H9 (cell line): Measurements from ENCODE around the gene MYLK. TPM values are rescaled to one million over a fixed set of nuclear protein-coding genes. Genes with fewer than 3 reads are reported as not detected.

Experiments
- DNase-seq: peaks from one replicate; pipeline ENCODE4 v3.0.0-alpha.2; 2017
- H2AFZ ChIP-seq: one replicate; pipeline ENCODE4 v1.6.1; 2013; ENCODE audit warnings: mild to moderate bottlenecking, low read length, control low read depth, moderate library complexity
- H2AK5ac ChIP-seq: 2 replicates; pipeline ENCODE4 v1.6.1; 2013; ENCODE audit warnings: low read length, control low read depth, mixed read lengths; ENCODE audit not compliant: insufficient read length
- H2BK120ac ChIP-seq: one replicate; pipeline ENCODE4 v1.6.1; 2013; ENCODE audit warnings: low read depth, mild to moderate bottlenecking, low read length, control low read depth, inconsistent platforms; ENCODE audit not compliant: poor library complexity, severe bottlenecking
- H2BK12ac ChIP-seq: 2 replicates; pipeline ENCODE4 v1.6.1; 2013; ENCODE audit warnings: low read length, control low read depth, mixed read lengths, low read depth; ENCODE audit not compliant: insufficient read length
- H2BK15ac ChIP-seq: 2 replicates; pipeline ENCODE4 v1.6.1; 2013; ENCODE audit warnings: low read depth, low read length, control low read depth
- H2BK20ac ChIP-seq: one replicate; pipeline ENCODE4 v1.6.1; 2013; ENCODE audit warnings: low read depth, mild to moderate bottlenecking, low read length, control low read depth, inconsistent platforms; ENCODE audit not compliant: poor library complexity, severe bottlenecking
- H2BK5ac ChIP-seq: 2 replicates; pipeline ENCODE4 v1.6.1; 2013; ENCODE audit warnings: low read length, control low read depth, mixed read lengths; ENCODE audit not compliant: insufficient read length
- H3K14ac ChIP-seq: 2 replicates; pipeline ENCODE4 v1.6.1; 2013; ENCODE audit warnings: low read length, control low read depth; ENCODE audit not compliant: insufficient read depth
- H3K18ac ChIP-seq: 2 replicates; pipeline ENCODE4 v1.6.1; 2013; ENCODE audit warnings: low read depth, mild to moderate bottlenecking, mixed read lengths, low read length, control low read depth; ENCODE audit not compliant: insufficient read length
- H3K23ac ChIP-seq: 2 replicates; pipeline ENCODE4 v1.6.1; 2013; ENCODE audit warnings: low read length, control low read depth, mixed read lengths, low read depth; ENCODE audit not compliant: insufficient read length
- H3K23me2 ChIP-seq: 2 replicates; pipeline ENCODE4 v1.6.1; 2013; ENCODE audit warnings: low read depth, mild to moderate bottlenecking, mixed read lengths, low read length, control low read depth; ENCODE audit not compliant: insufficient read length, poor library complexity, severe bottlenecking
- H3K27ac ChIP-seq: 2 replicates; pipeline ENCODE4 v1.5.1; 2013; ENCODE audit warnings: low read length, control low read depth, mixed read lengths, low read depth; ENCODE audit not compliant: insufficient read length
- H3K27me3 ChIP-seq: 2 replicates; pipeline ENCODE4 v1.6.1; 2013; ENCODE audit warnings: low read length, control low read depth, inconsistent platforms; ENCODE audit not compliant: insufficient read depth
- H3K4ac ChIP-seq: 2 replicates; pipeline ENCODE4 v1.6.1; 2013; ENCODE audit warnings: low read depth, mild to moderate bottlenecking, control low read depth, inconsistent platforms, low read length, moderate library complexity
- H3K4me1 ChIP-seq: 2 replicates; pipeline ENCODE4 v1.6.1; 2013; ENCODE audit warnings: low read length, control low read depth, inconsistent platforms; ENCODE audit not compliant: insufficient read depth
- H3K4me2 ChIP-seq: 2 replicates; pipeline ENCODE4 v1.6.1; 2013; ENCODE audit warnings: low read length, control low read depth, mixed read lengths; ENCODE audit not compliant: insufficient read length, insufficient read depth
- H3K56ac ChIP-seq: 2 replicates; pipeline ENCODE4 v1.6.1; 2013; ENCODE audit warnings: low read depth, mild to moderate bottlenecking, mixed read lengths, low read length, control low read depth; ENCODE audit not compliant: insufficient read length
- H3K79me1 ChIP-seq: 2 replicates; pipeline ENCODE4 v1.6.1; 2013; ENCODE audit warnings: low read depth, mild to moderate bottlenecking, moderate library complexity, low read length, control low read depth, inconsistent platforms; ENCODE audit not compliant: insufficient read depth, poor library complexity, severe bottlenecking
- H3K79me2 ChIP-seq: 2 replicates; pipeline ENCODE4 v1.6.1; 2013; ENCODE audit warnings: low read length, control low read depth, inconsistent platforms; ENCODE audit not compliant: insufficient read depth
- H3K9ac ChIP-seq: 2 replicates; pipeline ENCODE4 v1.6.1; 2013; ENCODE audit warnings: low read length, control low read depth, mixed read lengths; ENCODE audit not compliant: insufficient read length; ENCODE audit errors: extremely low read depth
- H3K9me3 ChIP-seq: one replicate; pipeline ENCODE4 v1.6.1; 2013; ENCODE audit warnings: low read depth, low read length, inconsistent platforms; ENCODE audit not compliant: control insufficient read depth
- H3T11ph ChIP-seq: one replicate; pipeline ENCODE4 v1.6.1; 2013; ENCODE audit warnings: mild to moderate bottlenecking, low read length, control low read depth, inconsistent platforms
- H4K20me1 ChIP-seq: one replicate; pipeline ENCODE4 v1.6.1; 2013; ENCODE audit not compliant: control insufficient read depth, insufficient read length, insufficient read depth
- H4K5ac ChIP-seq: 2 replicates; pipeline ENCODE4 v1.6.1; 2013; ENCODE audit warnings: low read depth, mild to moderate bottlenecking, mixed read lengths, low read length, control low read depth; ENCODE audit not compliant: insufficient read length
- H4K8ac ChIP-seq: replicated peaks from 2 replicates; pipeline ENCODE4 v1.6.1; 2013; ENCODE audit warnings: low read length, control low read depth, mixed read lengths, low read depth; ENCODE audit not compliant: insufficient read length
- H4K91ac ChIP-seq: 2 replicates; pipeline ENCODE4 v1.6.1; 2013; ENCODE audit warnings: low read depth, mild to moderate bottlenecking, moderate library complexity, mixed read lengths, low read length, control low read depth; ENCODE audit not compliant: insufficient read length
- H3K27ac Mint-ChIP-seq, 3 experiments: 2 replicates in 2 of 3; 3 replicates in 1 of 3; pipeline ENCODE4 v1.8.0; 2020 to 2021; ENCODE audit warnings: mixed read lengths in 3 of 3, mild to moderate bottlenecking in 1 of 3, moderate library complexity in 1 of 3
- H3K27me3 Mint-ChIP-seq: 2 replicates; pipeline ENCODE4 v1.8.0; 2021; ENCODE audit warnings: low read depth, mild to moderate bottlenecking, moderate library complexity, mixed read lengths
- H3K36me3 Mint-ChIP-seq, 3 experiments: 2 replicates in 2 of 3; 3 replicates in 1 of 3; pipeline ENCODE4 v1.8.0; 2020 to 2021; ENCODE audit warnings: low read depth in 3 of 3, mixed read lengths in 3 of 3; ENCODE audit not compliant: insufficient read depth in 1 of 3
- H3K4me1 Mint-ChIP-seq, 2 experiments: 2 replicates each; pipeline ENCODE4 v1.8.0; 2020; ENCODE audit warnings: mixed read lengths in 2 of 2
- H3K4me3 Mint-ChIP-seq, 2 experiments: 2 replicates in 1 of 2; 3 replicates in 1 of 2; pipeline ENCODE4 v1.8.0; 2020 to 2021; ENCODE audit warnings: mild to moderate bottlenecking in 2 of 2, mixed read lengths in 2 of 2, moderate library complexity in 1 of 2
- H3K9me3 Mint-ChIP-seq, 2 experiments: 2 replicates in 1 of 2; 3 replicates in 1 of 2; pipeline ENCODE4 v1.8.0; 2020; ENCODE audit warnings: mild to moderate bottlenecking in 2 of 2, mixed read lengths in 2 of 2, moderate library complexity in 1 of 2
- CTCF ChIP-seq: fragments of 200-600 bp; sonication (generic); conservative IDR thresholded peaks from 3 replicates; pipeline ENCODE4 v1.8.0; 2021; ENCODE audit warnings: antibody characterized with exemption, mild to moderate bottlenecking
- WGBS: extraction: QIAGEN DNeasy Blood & Tissue Kit; methylation state at CpG from one replicate; pipeline ENCODE4 v1.1.7; 2013; ENCODE audit warnings: missing lambda C conversion rate, low lambda C conversion rate, mixed read lengths; ENCODE audit not compliant: insufficient read length; ENCODE audit errors: extremely low coverage; 5-methylcytosine and 5-hydroxymethylcytosine counted together
- total RNA-seq: library from RNA; stranded (reverse); gene quantifications from 2 replicates; pipeline ENCODE4 v1.2.1, GENCODE V29; 2021

The MYLK gene
- total RNA-seq, 1 experiment from 2014 or later = 10.1 TPM

- Histone ChIP-seq H3K27ac (no peak overlapping the region), H2BK120ac (no peak overlapping the region), H4K8ac (no peak overlapping the region), H3K27me3 (no peaks in the 10 kb centered on the region), H3K9ac (no peak overlapping the region), H3K79me2 (no peaks in the 10 kb centered on the region), H4K91ac (no peak overlapping the region), H3K56ac (no peak overlapping the region), H4K5ac (no peak overlapping the region), H2AFZ (no peak overlapping the region), H3T11ph (no peak overlapping the region), H2BK20ac (no peak overlapping the region), H2BK5ac (no peak overlapping the region), H2BK12ac (no peak overlapping the region), H3K18ac (no peak overlapping the region), H2BK15ac (no peak overlapping the region), H3K23ac (no peak overlapping the region), H3K79me1 (no peaks in the 10 kb centered on the region), H3K9me3 (peaks cover 6% of the 10 kb centered on the region), H3K4me1 (no peaks in the 10 kb centered on the region; the same call in 1 of the 2 replicates), H3K14ac (no peak overlapping the region), H2AK5ac (no peak overlapping the region), H4K20me1 (no peaks in the 10 kb centered on the region), H3K4me2 (no peak overlapping the region), H3K23me2 (no peaks in the 10 kb centered on the region), H3K4ac (no peak overlapping the region)
- Mint-ChIP-seq H3K27ac (no peak overlapping the region), H3K27me3 (no peaks in the 10 kb centered on the region; the same call in 1 of the 2 replicates), H3K36me3 (peaks cover 9 to 19% (median 18%) of the 10 kb centered on the region in 3 experiments), H3K4me1 (peaks cover 12 to 15% of the 10 kb centered on the region in 2 experiments), H3K4me3 (no peak overlapping the region), H3K9me3 (peaks cover 7 to 8% of the 10 kb centered on the region in 2 experiments)
- TF ChIP-seq CTCF = no peak
- whole genome bisulfite sequencing = no CpG with 5 or more reads among the region's 3 CpGs
- no peak for DNase-seq
Observed at GRCh38 chr3:123656274-123656673, 227.9 kb downstream of the MYLK start.
